Activated CD4-positive, alpha-beta T cell treated with anti-CD3 and anti-CD28 coated beads for 48 hours (primary cell): ENCODE measurements around the gene PREPL.
"Not testable (repeated sequence)": the region's sequence is repeated elsewhere in the genome, so short reads cannot be mapped to it uniquely, and the experiment has no call there.

Experiments
- DNase-seq: peaks from one replicate; pipeline ENCODE4 v3.0.0-alpha.2; 2020

PREPL gene

GRCh38 chr2:44361330-44362206 lies at the start of gene PREPL, which contains the start of gene CAMKMT:
Gene PREPL (minus strand): TSS chr2:44361494. CDS start chr2:44346342, 15,152 bp downstream.
Gene CAMKMT (plus strand): TSS chr2:44361947.
- peak; percentile 98 for DNase-seq

- DNase-seq = no peak
Measured at GRCh38 chr2:44398243-44398897, 37.1 kb upstream of the PREPL start.

- DNase-seq = no peak
Measured at GRCh38 chr2:44397447-44398175, 36.3 kb upstream of the PREPL start.

GRCh38 chr2:44392338-44392943 lies 31.1 kb upstream of the PREPL start:
- peak; percentile 66 for DNase-seq

- no peak for DNase-seq
Measured at GRCh38 chr2:44389895-44390294, 28.6 kb upstream of the PREPL start.

GRCh38 chr2:44388877-44389276 lies 27.6 kb upstream of the PREPL start:
- no peak for DNase-seq

- DNase-seq = not testable (repeated sequence)
Measured at GRCh38 chr2:44385226-44385625, 23.9 kb upstream of the PREPL start.

GRCh38 chr2:44377486-44377885 lies 16.2 kb upstream of the PREPL start:
- DNase-seq = no peak

GRCh38 chr2:44372246-44372645 lies 11.0 kb upstream of the PREPL start:
- DNase-seq = no peak

- no peak for DNase-seq
Measured at GRCh38 chr2:44371445-44371844, 10.2 kb upstream of the PREPL start.

- DNase-seq = no peak
Measured at GRCh38 chr2:44369392-44369791, 8.1 kb upstream of the PREPL start.

GRCh38 chr2:44367591-44367990 lies 6.3 kb upstream of the PREPL start:
- no peak for DNase-seq

- no peak for DNase-seq
Measured at GRCh38 chr2:44364604-44365003, 3.3 kb upstream of the PREPL start.

GRCh38 chr2:44362207-44363015 lies 1.1 kb upstream of the PREPL start:
- DNase-seq = peak; percentile 51

GRCh38 chr2:44360749-44361329 lies 455 bp downstream of the PREPL start:
- DNase-seq = peak; percentile 16

- DNase-seq = peak; percentile 58
Measured at GRCh38 chr2:44358503-44358902, 2.8 kb downstream of the PREPL start.

- no peak for DNase-seq
Measured at GRCh38 chr2:44354761-44355160, 6.5 kb downstream of the PREPL start.

- no peak for DNase-seq
Measured at GRCh38 chr2:44352510-44352909, 8.8 kb downstream of the PREPL start.

GRCh38 chr2:44351676-44352075 lies 9.6 kb downstream of the PREPL start:
- no peak for DNase-seq

- no peak for DNase-seq
Measured at GRCh38 chr2:44351088-44351487, 10.2 kb downstream of the PREPL start.

GRCh38 chr2:44349506-44349905 lies 11.8 kb downstream of the PREPL start:
- no peak for DNase-seq

- DNase-seq = no peak
Measured at GRCh38 chr2:44348400-44348799, 12.9 kb downstream of the PREPL start.
